SK-N-SH (cell line): Measurements from ENCODE around the gene APEH.

Experiments used
- EZH2phosphoT487 ChIP-seq: fragments of 200-600 bp; sonication (generic); IDR thresholded peaks from 2 replicates; pipeline ENCODE4 v1.6.1; 2017; ENCODE audit warnings: low read depth, mixed run types, mild to moderate bottlenecking, antibody characterized with exemption, moderate library complexity, borderline replicate concordance
- POLR2AphosphoS5 ChIP-seq: IDR thresholded peaks from 2 replicates; pipeline ENCODE4 v1.6.1; 2012; ENCODE audit warnings: low read depth, low read length
- TAF1 ChIP-seq: IDR thresholded peaks from 2 replicates; pipeline ENCODE4 v1.6.1; 2012; ENCODE audit warnings: low read depth, mild to moderate bottlenecking, low read length, moderate library complexity, borderline replicate concordance
- TF ChIP-seq, protein P1 (sequence below): fragments of 200-600 bp; sonication (generic); IDR thresholded peaks from 2 replicates; pipeline ENCODE4 v1.6.1; 2017; ENCODE audit warnings: antibody characterized with exemption, mild to moderate bottlenecking, moderate library complexity

DNA sequence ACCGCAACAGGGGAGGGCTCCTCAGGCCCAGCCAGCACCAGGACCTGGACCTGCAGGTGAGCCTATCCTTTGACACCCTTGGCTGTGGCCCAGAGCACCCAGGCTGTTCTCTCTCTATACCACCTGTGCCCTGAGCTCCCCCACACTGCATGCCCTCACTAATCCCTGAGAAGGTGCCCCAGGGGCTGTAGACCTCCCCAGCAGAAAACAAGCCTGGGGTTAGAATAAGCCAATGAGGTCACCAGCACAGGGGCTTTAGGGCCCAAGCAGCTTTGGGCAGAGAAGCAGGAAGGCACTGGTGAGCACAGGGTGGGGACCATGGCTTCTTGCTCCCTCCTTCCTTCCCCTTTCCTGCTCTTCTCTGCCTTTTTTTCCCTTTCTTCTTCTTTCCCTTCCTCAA is 10.3 kb upstream of the APEH start:
- TF ChIP-seq, protein P1, sequence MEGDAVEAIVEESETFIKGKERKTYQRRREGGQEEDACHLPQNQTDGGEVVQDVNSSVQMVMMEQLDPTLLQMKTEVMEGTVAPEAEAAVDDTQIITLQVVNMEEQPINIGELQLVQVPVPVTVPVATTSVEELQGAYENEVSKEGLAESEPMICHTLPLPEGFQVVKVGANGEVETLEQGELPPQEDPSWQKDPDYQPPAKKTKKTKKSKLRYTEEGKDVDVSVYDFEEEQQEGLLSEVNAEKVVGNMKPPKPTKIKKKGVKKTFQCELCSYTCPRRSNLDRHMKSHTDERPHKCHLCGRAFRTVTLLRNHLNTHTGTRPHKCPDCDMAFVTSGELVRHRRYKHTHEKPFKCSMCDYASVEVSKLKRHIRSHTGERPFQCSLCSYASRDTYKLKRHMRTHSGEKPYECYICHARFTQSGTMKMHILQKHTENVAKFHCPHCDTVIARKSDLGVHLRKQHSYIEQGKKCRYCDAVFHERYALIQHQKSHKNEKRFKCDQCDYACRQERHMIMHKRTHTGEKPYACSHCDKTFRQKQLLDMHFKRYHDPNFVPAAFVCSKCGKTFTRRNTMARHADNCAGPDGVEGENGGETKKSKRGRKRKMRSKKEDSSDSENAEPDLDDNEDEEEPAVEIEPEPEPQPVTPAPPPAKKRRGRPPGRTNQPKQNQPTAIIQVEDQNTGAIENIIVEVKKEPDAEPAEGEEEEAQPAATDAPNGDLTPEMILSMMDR: no peak
- TF ChIP-seq TAF1: no peak
- TF ChIP-seq EZH2phosphoT487: no peak
- no peak for TF ChIP-seq POLR2AphosphoS5
